HepG2 (cell line): Measurements from ENCODE around the gene UGT1A7. TPM values are rescaled to one million over a fixed set of nuclear protein-coding genes. Genes with fewer than 3 reads are reported as not detected.

Experiments
- ARNT2 ChIP-seq: sonication (generic); formaldehyde crosslinking; IDR thresholded peaks from 2 replicates; pipeline ENCODE4 v1.8.0; 2022; ENCODE audit warnings: mild to moderate bottlenecking, low read depth, missing genetic modification reagents, moderate library complexity
- BORCS8-MEF2B ChIP-seq: sonication (generic); formaldehyde crosslinking; IDR thresholded peaks from 2 replicates; pipeline ENCODE4 v1.8.0; 2022; ENCODE audit warnings: mild to moderate bottlenecking, missing genetic modification reagents
- DPF2 ChIP-seq: sonication (generic); formaldehyde crosslinking; IDR thresholded peaks from 2 replicates; pipeline ENCODE4 v1.4.0; 2020; ENCODE audit warnings: mild to moderate bottlenecking, low read depth, missing genetic modification reagents, borderline replicate concordance
- ESRRA ChIP-seq: sonication (generic); formaldehyde crosslinking; IDR thresholded peaks from 2 replicates; pipeline ENCODE4 v1.5.1; 2020; ENCODE audit warnings: mild to moderate bottlenecking, low read depth, missing genetic modification reagents
- GZF1 ChIP-seq: sonication (generic); formaldehyde crosslinking; IDR thresholded peaks from 2 replicates; pipeline ENCODE4 v1.5.1; 2020; ENCODE audit warnings: mild to moderate bottlenecking, missing genetic modification reagents
- IKZF1 ChIP-seq: fragments of 450-650 bp; IDR thresholded peaks from 2 replicates; pipeline ENCODE4 v1.7.1; 2016
- KDM1A ChIP-seq: IDR thresholded peaks from 2 replicates; pipeline ENCODE4 v1.6.1; 2016; ENCODE audit warnings: missing compliant biosample characterization
- KDM2A ChIP-seq: sonication (generic); formaldehyde crosslinking; IDR thresholded peaks from 2 replicates; pipeline ENCODE4 v1.4.0; 2020; ENCODE audit warnings: low read depth, missing genetic modification reagents, borderline replicate concordance
- KMT2A ChIP-seq: sonication (generic); formaldehyde crosslinking; IDR thresholded peaks from 2 replicates; pipeline ENCODE4 v1.4.0; 2020; ENCODE audit warnings: missing genetic modification reagents
- MEF2D ChIP-seq: sonication (generic); formaldehyde crosslinking; IDR thresholded peaks from 2 replicates; pipeline ENCODE4 v1.5.1; 2020; ENCODE audit warnings: mild to moderate bottlenecking, missing genetic modification reagents
- MYNN ChIP-seq: sonication (generic); formaldehyde crosslinking; IDR thresholded peaks from 2 replicates; pipeline ENCODE4 v1.4.0; 2020; ENCODE audit warnings: mild to moderate bottlenecking, low read depth, missing genetic modification reagents
- RARA ChIP-seq: IDR thresholded peaks from 2 replicates; pipeline ENCODE4 v1.6.1; 2016; ENCODE audit warnings: missing genetic modification reagents, missing compliant biosample characterization
- SMARCE1 ChIP-seq: fragments of 450-650 bp; IDR thresholded peaks from 2 replicates; pipeline ENCODE4 v1.6.1; 2017; ENCODE audit warnings: borderline replicate concordance
- SNAPC2 ChIP-seq: sonication (generic); formaldehyde crosslinking; IDR thresholded peaks from 2 replicates; pipeline ENCODE4 v1.8.1; 2022; ENCODE audit warnings: mild to moderate bottlenecking, missing genetic modification reagents
- ZBTB20 ChIP-seq: sonication (generic); formaldehyde crosslinking; IDR thresholded peaks from 2 replicates; pipeline ENCODE4 v1.8.1; 2023; ENCODE audit warnings: missing genetic modification reagents, low read depth, mild to moderate bottlenecking, borderline replicate concordance
- ZBTB21 ChIP-seq: sonication (generic); formaldehyde crosslinking; IDR thresholded peaks from 2 replicates; pipeline ENCODE4 v1.4.0; 2020; ENCODE audit warnings: missing genetic modification reagents
- ZBTB7B ChIP-seq: sonication (generic); formaldehyde crosslinking; IDR thresholded peaks from 2 replicates; pipeline ENCODE4 v1.4.0; 2020; ENCODE audit warnings: missing genetic modification reagents
- ZMYM4 ChIP-seq: sonication (generic); formaldehyde crosslinking; IDR thresholded peaks from 2 replicates; pipeline ENCODE4 v1.8.1; 2023; ENCODE audit warnings: mild to moderate bottlenecking, missing genetic modification reagents
- ZNF777 ChIP-seq: sonication (generic); formaldehyde crosslinking; IDR thresholded peaks from 2 replicates; pipeline ENCODE4 v1.4.0; 2020; ENCODE audit warnings: missing genetic modification reagents
- ZSCAN9 ChIP-seq: IDR thresholded peaks from 2 replicates; pipeline ENCODE4 v1.6.1; 2016; ENCODE audit warnings: borderline replicate concordance
- polyA plus RNA-seq, 8 experiments: library from polyadenylated mRNA; depleted of rRNA in 3 of 8; stranded (reverse) in 7 of 8; unstranded in 1 of 8; fragments of >200 nt; fragmentation: Illumina TruSeq in 4 of 8; extraction: Trizol in 4 of 8; gene quantifications; 2 replicates each; pipeline versions ENCODE4 v1.2.1 to v1.2.3, GENCODE V29; 2011 to 2016; ENCODE audit warnings: low read depth in 4 of 8, missing spikeins in 1 of 8, mixed read lengths in 1 of 8; ENCODE audit not compliant: insufficient read depth in 1 of 8
- total RNA-seq, 5 experiments: library from RNA; depleted of rRNA; stranded (reverse); fragments of >200 nt; fragmentation: Illumina TruSeq; extraction: Trizol; gene quantifications; 2 replicates each; pipeline ENCODE4 v1.2.3, GENCODE V29; 2016; ENCODE audit warnings: low read depth in 1 of 5
- TF ChIP-seq, protein P1 (sequence below): sonication (generic); formaldehyde crosslinking; IDR thresholded peaks from 2 replicates; pipeline ENCODE4 v1.4.0; 2020; ENCODE audit warnings: missing genetic modification reagents
- TF ChIP-seq, protein P2 (sequence below): sonication (generic); formaldehyde crosslinking; IDR thresholded peaks from 2 replicates; pipeline ENCODE4 v1.4.0; 2020; ENCODE audit warnings: missing genetic modification reagents, borderline replicate concordance
- TF ChIP-seq, protein P3 (sequence below): sonication (generic); formaldehyde crosslinking; IDR thresholded peaks from 2 replicates; pipeline ENCODE4 v1.4.0; 2020; ENCODE audit warnings: mild to moderate bottlenecking, missing genetic modification reagents

Gene UGT1A7
- total and polyA plus RNA-seq, 2 of the 13 experiments (the other 11 are each of a cell fraction or from before 2014, with no cell fraction given): not detected

DNA sequence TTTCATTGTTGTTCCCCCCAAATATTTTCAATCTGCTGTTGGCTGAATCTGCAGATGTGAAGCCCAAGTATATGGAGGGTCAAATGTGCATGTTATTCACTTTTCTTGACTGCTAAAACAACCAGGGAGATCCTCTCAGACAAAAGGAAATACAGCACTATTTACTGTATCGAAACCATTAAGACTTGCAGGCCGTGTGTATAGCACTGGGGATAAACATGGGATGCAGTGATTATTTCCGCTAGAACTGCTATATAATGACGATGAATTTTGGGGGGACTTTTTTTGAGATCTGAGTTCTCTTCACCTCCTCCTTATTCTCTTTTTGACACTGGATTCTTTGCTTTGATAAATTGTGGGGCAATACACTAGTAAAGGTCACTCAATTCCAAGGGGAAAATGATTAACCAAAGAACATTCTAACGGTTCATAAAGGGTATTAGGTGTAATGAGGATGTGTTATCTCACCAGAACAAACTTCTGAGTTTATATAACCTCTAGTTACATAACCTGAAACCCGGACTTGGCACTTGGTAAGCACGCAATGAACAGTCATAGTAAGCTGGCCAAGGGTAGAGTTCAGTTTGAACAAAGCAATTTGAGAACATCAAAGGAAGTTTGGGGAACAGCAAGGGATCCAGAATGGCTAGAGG is 74.9 kb downstream of the UGT1A7 start (continued):
- no peak for TF ChIP-seq GZF1 (CRISPR knock-in tag)
- TF ChIP-seq IKZF1: no peak
- no peak for TF ChIP-seq ZNF777
- peak; percentile 100 for TF ChIP-seq RARA (CRISPR knock-in tag)
- TF ChIP-seq ESRRA (CRISPR knock-in tag): peak; percentile 87
- peak; percentile 92 for TF ChIP-seq KDM1A
- TF ChIP-seq, protein P1, sequence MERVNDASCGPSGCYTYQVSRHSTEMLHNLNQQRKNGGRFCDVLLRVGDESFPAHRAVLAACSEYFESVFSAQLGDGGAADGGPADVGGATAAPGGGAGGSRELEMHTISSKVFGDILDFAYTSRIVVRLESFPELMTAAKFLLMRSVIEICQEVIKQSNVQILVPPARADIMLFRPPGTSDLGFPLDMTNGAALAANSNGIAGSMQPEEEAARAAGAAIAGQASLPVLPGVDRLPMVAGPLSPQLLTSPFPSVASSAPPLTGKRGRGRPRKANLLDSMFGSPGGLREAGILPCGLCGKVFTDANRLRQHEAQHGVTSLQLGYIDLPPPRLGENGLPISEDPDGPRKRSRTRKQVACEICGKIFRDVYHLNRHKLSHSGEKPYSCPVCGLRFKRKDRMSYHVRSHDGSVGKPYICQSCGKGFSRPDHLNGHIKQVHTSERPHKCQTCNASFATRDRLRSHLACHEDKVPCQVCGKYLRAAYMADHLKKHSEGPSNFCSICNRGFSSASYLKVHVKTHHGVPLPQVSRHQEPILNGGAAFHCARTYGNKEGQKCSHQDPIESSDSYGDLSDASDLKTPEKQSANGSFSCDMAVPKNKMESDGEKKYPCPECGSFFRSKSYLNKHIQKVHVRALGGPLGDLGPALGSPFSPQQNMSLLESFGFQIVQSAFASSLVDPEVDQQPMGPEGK: peak; percentile 71
- TF ChIP-seq BORCS8-MEF2B (CRISPR knock-in tag): no peak
- TF ChIP-seq, protein P2, sequence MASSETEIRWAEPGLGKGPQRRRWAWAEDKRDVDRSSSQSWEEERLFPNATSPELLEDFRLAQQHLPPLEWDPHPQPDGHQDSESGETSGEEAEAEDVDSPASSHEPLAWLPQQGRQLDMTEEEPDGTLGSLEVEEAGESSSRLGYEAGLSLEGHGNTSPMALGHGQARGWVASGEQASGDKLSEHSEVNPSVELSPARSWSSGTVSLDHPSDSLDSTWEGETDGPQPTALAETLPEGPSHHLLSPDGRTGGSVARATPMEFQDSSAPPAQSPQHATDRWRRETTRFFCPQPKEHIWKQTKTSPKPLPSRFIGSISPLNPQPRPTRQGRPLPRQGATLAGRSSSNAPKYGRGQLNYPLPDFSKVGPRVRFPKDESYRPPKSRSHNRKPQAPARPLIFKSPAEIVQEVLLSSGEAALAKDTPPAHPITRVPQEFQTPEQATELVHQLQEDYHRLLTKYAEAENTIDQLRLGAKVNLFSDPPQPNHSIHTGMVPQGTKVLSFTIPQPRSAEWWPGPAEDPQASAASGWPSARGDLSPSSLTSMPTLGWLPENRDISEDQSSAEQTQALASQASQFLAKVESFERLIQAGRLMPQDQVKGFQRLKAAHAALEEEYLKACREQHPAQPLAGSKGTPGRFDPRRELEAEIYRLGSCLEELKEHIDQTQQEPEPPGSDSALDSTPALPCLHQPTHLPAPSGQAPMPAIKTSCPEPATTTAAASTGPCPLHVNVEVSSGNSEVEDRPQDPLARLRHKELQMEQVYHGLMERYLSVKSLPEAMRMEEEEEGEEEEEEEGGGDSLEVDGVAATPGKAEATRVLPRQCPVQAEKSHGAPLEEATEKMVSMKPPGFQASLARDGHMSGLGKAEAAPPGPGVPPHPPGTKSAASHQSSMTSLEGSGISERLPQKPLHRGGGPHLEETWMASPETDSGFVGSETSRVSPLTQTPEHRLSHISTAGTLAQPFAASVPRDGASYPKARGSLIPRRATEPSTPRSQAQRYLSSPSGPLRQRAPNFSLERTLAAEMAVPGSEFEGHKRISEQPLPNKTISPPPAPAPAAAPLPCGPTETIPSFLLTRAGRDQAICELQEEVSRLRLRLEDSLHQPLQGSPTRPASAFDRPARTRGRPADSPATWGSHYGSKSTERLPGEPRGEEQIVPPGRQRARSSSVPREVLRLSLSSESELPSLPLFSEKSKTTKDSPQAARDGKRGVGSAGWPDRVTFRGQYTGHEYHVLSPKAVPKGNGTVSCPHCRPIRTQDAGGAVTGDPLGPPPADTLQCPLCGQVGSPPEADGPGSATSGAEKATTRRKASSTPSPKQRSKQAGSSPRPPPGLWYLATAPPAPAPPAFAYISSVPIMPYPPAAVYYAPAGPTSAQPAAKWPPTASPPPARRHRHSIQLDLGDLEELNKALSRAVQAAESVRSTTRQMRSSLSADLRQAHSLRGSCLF: no peak
- TF ChIP-seq KMT2A: no peak
- no peak for TF ChIP-seq ARNT2 (CRISPR knock-in tag)
- TF ChIP-seq SNAPC2 (CRISPR knock-in tag): peak; percentile 82; the same call in 1 of the 2 replicates
- TF ChIP-seq ZSCAN9 (CRISPR knock-in tag): peak; percentile 77; the same call in 1 of the 2 replicates
- no peak for TF ChIP-seq KDM2A (CRISPR knock-in tag)
- TF ChIP-seq SMARCE1: no peak
- peak; percentile 93 for TF ChIP-seq MEF2D (CRISPR knock-in tag)
- TF ChIP-seq, protein P3, sequence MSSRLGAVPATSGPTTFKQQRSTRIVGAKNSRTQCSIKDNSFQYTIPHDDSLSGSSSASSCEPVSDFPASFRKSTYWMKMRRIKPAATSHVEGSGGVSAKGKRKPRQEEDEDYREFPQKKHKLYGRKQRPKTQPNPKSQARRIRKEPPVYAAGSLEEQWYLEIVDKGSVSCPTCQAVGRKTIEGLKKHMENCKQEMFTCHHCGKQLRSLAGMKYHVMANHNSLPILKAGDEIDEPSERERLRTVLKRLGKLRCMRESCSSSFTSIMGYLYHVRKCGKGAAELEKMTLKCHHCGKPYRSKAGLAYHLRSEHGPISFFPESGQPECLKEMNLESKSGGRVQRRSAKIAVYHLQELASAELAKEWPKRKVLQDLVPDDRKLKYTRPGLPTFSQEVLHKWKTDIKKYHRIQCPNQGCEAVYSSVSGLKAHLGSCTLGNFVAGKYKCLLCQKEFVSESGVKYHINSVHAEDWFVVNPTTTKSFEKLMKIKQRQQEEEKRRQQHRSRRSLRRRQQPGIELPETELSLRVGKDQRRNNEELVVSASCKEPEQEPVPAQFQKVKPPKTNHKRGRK: no peak
- TF ChIP-seq DPF2 (CRISPR knock-in tag): peak; percentile 74; the same call in 1 of the 2 replicates
- no peak for TF ChIP-seq ZBTB21 (CRISPR knock-in tag)
- peak; percentile 89; the same call in 1 of the 2 replicates for TF ChIP-seq ZBTB20 (CRISPR knock-in tag)
- peak; percentile 50; the same call in 1 of the 2 replicates for TF ChIP-seq ZBTB7B (CRISPR knock-in tag)
- TF ChIP-seq ZMYM4 (CRISPR knock-in tag): peak; percentile 75
- TF ChIP-seq MYNN (CRISPR knock-in tag): no peak
